HL-60 (cell line): ENCODE results near the gene FABP3.

Experiments
- POLR2AphosphoS5 ChIP-seq: IDR thresholded peaks from 2 replicates; pipeline ENCODE4 v1.6.1; 2012; ENCODE audit warnings: low read depth
- TF ChIP-seq, protein P1 (sequence below): IDR thresholded peaks from one replicate; pipeline ENCODE4 v1.5.1; 2011; ENCODE audit warnings: low read length, control low read depth, inconsistent platforms; ENCODE audit not compliant: insufficient read depth

DNA sequence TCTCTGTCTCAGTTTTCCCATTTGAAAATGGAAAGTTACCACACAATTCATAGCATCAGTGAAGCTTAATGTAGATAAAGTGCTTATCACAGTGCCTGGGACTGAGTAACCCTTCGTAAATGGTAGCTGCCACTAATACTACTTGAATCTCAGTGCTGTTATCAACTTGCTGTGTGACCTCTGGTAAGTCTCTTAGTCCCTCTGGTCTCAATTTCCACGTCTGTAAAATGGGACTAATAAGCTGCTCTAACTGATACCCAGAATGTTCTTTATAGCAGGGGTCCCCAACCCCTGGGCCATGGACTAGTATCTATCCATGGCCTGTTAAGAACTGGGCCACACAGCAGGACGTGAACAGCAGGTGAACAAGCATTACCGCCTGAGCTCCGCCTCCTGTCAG, 47.8 kb upstream of the FABP3 start:
- no peak for TF ChIP-seq POLR2AphosphoS5
- TF ChIP-seq, protein P1, sequence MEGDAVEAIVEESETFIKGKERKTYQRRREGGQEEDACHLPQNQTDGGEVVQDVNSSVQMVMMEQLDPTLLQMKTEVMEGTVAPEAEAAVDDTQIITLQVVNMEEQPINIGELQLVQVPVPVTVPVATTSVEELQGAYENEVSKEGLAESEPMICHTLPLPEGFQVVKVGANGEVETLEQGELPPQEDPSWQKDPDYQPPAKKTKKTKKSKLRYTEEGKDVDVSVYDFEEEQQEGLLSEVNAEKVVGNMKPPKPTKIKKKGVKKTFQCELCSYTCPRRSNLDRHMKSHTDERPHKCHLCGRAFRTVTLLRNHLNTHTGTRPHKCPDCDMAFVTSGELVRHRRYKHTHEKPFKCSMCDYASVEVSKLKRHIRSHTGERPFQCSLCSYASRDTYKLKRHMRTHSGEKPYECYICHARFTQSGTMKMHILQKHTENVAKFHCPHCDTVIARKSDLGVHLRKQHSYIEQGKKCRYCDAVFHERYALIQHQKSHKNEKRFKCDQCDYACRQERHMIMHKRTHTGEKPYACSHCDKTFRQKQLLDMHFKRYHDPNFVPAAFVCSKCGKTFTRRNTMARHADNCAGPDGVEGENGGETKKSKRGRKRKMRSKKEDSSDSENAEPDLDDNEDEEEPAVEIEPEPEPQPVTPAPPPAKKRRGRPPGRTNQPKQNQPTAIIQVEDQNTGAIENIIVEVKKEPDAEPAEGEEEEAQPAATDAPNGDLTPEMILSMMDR: no peak
